PFSK-1 (cell line): ENCODE results near the gene PTPRM.

Source experiments
- FOXP2 ChIP-seq: optimal IDR thresholded peaks from 2 replicates; pipeline ENCODE3; 2011; ENCODE audit warnings: borderline replicate concordance, control low read depth, inconsistent platforms; ENCODE audit not compliant: insufficient read depth; ENCODE audit errors: extremely low read length, extremely low read depth
- POLR2AphosphoS5 ChIP-seq: IDR thresholded peaks from 2 replicates; pipeline ENCODE4 v1.6.1; 2012; ENCODE audit warnings: low read depth, mild to moderate bottlenecking, control low read depth, low read length, moderate library complexity
- SIN3A ChIP-seq: IDR thresholded peaks from 2 replicates; pipeline ENCODE4 v1.6.1; 2012; ENCODE audit warnings: mild to moderate bottlenecking, low read length, moderate library complexity, borderline replicate concordance; ENCODE audit not compliant: insufficient read depth
- TAF1 ChIP-seq: IDR thresholded peaks from 2 replicates; pipeline ENCODE4 v1.6.1; 2012; ENCODE audit warnings: low read length, control low read depth, borderline replicate concordance; ENCODE audit not compliant: insufficient read depth
- TF ChIP-seq, protein P1 (sequence below), 2 experiments: IDR thresholded peaks; 2 replicates each; pipeline versions ENCODE4 v1.6.1 to v1.8.0; 2011 to 2012; ENCODE audit warnings: low read depth in 2 of 2, low read length in 2 of 2, control low read depth in 1 of 2, inconsistent platforms in 1 of 2, mild to moderate bottlenecking in 1 of 2, moderate library complexity in 1 of 2; ENCODE audit not compliant: insufficient read depth in 1 of 2

Gene PTPRM

GRCh38 chr18:7873316-7873715, 306.2 kb downstream of the PTPRM start:
- no peak for TF ChIP-seq FOXP2
- no peak for TF ChIP-seq TAF1
- TF ChIP-seq, protein P1, sequence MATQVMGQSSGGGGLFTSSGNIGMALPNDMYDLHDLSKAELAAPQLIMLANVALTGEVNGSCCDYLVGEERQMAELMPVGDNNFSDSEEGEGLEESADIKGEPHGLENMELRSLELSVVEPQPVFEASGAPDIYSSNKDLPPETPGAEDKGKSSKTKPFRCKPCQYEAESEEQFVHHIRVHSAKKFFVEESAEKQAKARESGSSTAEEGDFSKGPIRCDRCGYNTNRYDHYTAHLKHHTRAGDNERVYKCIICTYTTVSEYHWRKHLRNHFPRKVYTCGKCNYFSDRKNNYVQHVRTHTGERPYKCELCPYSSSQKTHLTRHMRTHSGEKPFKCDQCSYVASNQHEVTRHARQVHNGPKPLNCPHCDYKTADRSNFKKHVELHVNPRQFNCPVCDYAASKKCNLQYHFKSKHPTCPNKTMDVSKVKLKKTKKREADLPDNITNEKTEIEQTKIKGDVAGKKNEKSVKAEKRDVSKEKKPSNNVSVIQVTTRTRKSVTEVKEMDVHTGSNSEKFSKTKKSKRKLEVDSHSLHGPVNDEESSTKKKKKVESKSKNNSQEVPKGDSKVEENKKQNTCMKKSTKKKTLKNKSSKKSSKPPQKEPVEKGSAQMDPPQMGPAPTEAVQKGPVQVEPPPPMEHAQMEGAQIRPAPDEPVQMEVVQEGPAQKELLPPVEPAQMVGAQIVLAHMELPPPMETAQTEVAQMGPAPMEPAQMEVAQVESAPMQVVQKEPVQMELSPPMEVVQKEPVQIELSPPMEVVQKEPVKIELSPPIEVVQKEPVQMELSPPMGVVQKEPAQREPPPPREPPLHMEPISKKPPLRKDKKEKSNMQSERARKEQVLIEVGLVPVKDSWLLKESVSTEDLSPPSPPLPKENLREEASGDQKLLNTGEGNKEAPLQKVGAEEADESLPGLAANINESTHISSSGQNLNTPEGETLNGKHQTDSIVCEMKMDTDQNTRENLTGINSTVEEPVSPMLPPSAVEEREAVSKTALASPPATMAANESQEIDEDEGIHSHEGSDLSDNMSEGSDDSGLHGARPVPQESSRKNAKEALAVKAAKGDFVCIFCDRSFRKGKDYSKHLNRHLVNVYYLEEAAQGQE (IDR thresholded peaks at IDR 0.05; ENCODE audit: insufficient read depth in 1 of 2, low read depth in 2 of 2, low read length in 2 of 2), result no peak
- no peak for TF ChIP-seq POLR2AphosphoS5
- no peak for TF ChIP-seq SIN3A

DNA sequence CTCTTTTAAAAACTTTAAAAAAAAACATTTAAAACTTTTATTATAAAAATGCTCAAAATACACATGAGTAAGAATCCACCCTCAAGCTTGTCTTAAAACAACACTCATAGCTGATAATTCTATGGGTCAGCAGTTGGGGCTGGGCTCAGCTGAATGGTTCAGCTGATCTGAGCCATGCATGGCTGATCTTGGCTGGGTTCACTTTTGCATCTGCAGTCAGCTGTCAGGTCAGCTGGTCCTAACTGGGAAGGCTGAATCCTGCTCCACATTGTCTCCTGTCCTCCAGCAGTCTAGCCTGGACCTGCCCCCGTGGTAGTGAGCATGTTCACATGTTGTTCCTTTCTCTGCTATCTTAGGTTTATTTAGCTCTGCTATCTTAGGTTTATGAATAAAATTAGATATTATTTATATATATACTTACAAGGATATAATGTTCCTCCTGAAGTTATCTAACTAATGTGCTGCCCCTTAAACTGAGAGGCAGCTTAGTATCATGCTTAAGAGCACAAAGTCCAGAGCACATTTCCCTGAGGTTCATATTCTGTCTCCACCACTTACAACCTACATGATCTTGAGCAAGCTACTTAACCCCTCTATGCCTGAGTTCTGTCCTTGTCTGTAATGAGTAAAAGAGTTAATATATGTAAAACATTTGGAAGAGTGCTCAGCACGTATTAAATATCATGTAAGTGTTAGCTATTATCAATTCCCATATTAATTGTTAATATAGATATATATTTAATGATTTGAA, 309.4 kb downstream of the PTPRM start:
- TF ChIP-seq, protein P1 (IDR thresholded peaks at IDR 0.05; ENCODE audit: insufficient read depth in 1 of 2, low read depth in 2 of 2, low read length in 2 of 2), result no peak
- no peak for TF ChIP-seq SIN3A
- no peak for TF ChIP-seq POLR2AphosphoS5
- TF ChIP-seq TAF1, result no peak
- TF ChIP-seq FOXP2, result no peak

DNA sequence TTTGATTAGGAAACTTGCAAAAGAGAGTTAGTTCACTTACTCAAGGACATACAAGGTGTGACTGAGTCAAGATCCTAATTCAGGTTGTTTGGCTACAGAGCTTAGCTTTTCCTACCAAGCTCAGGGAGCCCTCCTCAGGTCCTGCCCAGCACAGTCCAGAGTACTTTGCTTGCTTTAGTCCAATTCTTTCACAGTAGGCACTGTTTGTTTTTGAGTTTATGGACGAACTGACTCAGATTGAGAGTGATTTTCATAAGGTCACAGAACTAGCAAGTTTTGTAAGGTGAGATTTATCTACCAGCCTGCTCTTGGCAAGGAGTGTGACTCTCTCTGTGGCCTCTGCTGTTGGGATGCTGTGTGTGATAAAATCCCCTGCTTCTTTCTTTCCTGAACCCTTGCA, 310.5 kb downstream of the PTPRM start:
- TF ChIP-seq, protein P1 (IDR thresholded peaks at IDR 0.05; ENCODE audit: insufficient read depth in 1 of 2, low read depth in 2 of 2, low read length in 2 of 2), result no peak
- no peak for TF ChIP-seq FOXP2
- no peak for TF ChIP-seq POLR2AphosphoS5
- TF ChIP-seq TAF1, result no peak
- no peak for TF ChIP-seq SIN3A

GRCh38 chr18:7878265-7879211, 311.4 kb downstream of the PTPRM start:
- TF ChIP-seq TAF1 (no peak), SIN3A (no peak), FOXP2 (no peak), POLR2AphosphoS5 (no peak)
- TF ChIP-seq, protein P1 (IDR thresholded peaks at IDR 0.05; ENCODE audit: insufficient read depth in 1 of 2, low read depth in 2 of 2, low read length in 2 of 2), result no peak
